Astrocyte (in vitro differentiated cells and primary cell): ENCODE results near the gene CMPK1.

Experiments used
- EZH2 ChIP-seq: IDR thresholded peaks from 2 replicates; pipeline ENCODE4 v1.6.1; 2012; ENCODE audit warnings: mild to moderate bottlenecking, low read length, inconsistent platforms; ENCODE audit not compliant: insufficient read depth
- TF ChIP-seq, protein P1 (sequence below): IDR thresholded peaks from 2 replicates; pipeline ENCODE4 v1.5.1; 2011; ENCODE audit warnings: low read depth, mild to moderate bottlenecking, inconsistent platforms, low read length, moderate library complexity; ENCODE audit not compliant: insufficient read depth

DNA sequence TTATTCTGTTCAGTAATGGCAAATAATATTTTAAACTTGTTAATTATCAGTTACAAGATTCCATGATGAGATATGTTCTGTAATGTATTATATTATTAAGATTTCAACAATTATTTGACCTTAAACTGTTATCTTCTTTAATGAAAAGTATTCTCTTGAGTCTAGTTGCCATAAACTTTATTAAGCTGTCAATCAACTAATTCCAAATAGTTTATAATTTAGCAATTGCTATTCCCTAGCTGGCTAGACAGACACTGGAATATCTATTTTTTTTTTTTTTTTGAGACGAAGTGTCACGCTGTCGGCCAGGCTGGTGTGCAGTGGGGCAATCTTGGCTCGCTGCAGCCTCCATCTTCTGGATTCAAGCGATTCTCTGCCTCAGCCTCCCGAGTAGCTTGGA lies 3.8 kb downstream of the CMPK1 start:
- TF ChIP-seq EZH2, result no peak
- TF ChIP-seq, protein P1, sequence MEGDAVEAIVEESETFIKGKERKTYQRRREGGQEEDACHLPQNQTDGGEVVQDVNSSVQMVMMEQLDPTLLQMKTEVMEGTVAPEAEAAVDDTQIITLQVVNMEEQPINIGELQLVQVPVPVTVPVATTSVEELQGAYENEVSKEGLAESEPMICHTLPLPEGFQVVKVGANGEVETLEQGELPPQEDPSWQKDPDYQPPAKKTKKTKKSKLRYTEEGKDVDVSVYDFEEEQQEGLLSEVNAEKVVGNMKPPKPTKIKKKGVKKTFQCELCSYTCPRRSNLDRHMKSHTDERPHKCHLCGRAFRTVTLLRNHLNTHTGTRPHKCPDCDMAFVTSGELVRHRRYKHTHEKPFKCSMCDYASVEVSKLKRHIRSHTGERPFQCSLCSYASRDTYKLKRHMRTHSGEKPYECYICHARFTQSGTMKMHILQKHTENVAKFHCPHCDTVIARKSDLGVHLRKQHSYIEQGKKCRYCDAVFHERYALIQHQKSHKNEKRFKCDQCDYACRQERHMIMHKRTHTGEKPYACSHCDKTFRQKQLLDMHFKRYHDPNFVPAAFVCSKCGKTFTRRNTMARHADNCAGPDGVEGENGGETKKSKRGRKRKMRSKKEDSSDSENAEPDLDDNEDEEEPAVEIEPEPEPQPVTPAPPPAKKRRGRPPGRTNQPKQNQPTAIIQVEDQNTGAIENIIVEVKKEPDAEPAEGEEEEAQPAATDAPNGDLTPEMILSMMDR, result no peak
